HG03521 (cell line): ENCODE results near the gene MERTK.
A peak's percentile ranks its signal among the peaks of the same experiment; 100 is the strongest.
"Not testable (repeated sequence)": the region's sequence is repeated elsewhere in the genome, so short reads cannot be mapped to it uniquely, and the experiment has no call there.

Experiments used
- ATAC-seq: cut with Tn5 transposase; IDR thresholded peaks from one replicate; pipeline ENCODE4 v1.9.1; 2021; ENCODE audit warnings: mild to moderate bottlenecking, moderate library complexity; ENCODE audit not compliant: unreplicated experiment

The MERTK gene

DNA sequence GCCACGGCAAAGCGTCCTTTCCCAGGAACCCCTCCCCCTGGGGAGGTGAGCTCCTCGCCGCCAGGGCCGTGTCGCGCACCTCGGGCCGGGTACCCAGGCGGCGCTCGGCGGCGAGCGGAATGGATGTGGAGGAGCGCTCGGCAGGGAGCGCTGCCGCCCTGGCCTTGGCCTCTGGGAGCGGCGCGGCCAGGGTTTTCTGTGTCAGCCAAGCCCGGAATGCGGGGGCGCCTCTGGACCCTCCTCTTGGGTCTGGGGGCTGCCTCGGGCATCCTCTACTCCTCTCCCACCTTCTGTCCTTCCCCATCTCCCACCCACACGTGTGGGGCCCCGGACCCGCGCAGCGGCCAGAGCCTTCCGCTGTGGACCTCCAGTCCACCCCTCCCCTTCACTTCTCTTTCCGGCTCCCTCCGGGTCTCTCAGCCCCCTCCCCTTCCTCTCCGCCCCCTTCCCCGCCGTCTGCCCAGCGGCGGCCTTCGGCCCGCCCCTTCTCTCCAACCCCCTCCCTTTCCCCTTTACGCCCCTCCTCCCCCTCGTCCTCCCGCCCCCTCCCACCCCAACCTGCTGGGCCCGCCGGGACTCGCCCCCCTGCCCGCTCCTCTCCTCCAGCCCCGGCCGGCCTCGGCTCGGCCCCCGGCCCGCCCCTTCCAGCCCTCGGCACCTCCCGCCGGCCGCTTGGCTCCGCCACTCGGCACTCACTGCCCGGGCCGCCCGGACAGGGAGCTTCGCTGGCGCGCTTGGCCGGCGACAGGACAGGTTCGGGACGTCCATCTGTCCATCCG is at the start of gene MERTK:
Gene MERTK (plus strand): TSS at position 684 of the 779 bp plus-strand sequence. CDS start 129 bp downstream, outside the sequence.
- no peak for ATAC-seq

DNA sequence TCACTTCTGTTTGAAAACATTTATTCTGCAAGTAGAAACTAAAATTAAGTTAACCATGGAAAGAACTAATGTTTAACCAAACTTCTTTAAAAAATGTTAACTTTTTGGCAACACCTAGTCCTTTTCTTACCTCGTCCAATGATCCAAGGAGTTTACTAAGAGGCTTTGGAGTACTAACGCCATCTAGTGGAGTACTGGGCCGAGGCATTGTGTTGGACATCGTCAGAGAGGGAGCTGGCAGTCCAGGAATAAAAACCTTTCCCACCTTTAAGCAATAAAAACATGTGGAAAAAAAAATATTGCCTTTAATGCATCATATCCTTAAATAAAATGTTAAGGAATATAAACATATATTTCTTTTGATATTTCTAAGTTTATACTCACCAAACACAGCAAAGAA is 47.8 kb upstream of the MERTK start:
- not testable (repeated sequence) for ATAC-seq

DNA sequence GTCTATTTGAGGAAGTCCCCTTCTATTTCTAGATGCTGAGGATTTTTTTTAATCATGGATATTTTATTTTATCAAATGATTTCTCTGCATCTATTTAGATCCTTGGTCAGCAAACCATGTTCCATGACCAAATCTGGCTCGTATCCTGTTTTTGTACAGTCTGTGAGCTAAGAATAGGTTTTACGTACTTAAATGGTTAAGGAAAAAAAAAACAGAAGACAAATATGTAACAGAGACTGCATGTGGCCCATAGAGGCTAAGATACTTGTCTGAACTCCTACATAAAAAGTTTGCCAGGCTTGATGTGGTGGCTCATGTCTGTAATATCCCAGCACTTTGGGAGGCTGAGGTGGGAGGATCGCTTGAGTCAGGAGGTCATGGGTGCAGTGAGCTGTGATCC is 45.9 kb upstream of the MERTK start:
- not testable (repeated sequence) for ATAC-seq

DNA sequence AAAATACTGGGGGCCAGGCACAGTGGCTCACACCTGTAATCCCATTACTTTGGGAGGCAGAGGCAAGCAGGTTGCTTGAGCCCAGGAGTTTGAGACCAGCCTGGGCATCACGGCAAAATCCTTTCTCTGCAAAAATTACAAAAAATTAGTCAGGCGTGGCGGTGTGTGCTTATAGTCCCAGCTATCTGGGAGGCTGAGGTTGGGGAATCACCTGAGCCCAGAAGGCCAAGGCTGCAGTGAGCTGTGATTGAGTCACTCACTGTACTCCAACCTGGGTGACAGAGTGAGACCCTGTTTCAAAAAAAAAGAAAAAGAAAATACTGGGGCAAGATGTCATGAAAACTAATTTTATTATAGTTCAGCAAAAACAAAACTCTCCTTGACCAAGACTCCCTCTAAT is 38.4 kb upstream of the MERTK start:
- ATAC-seq: not testable (repeated sequence)

DNA sequence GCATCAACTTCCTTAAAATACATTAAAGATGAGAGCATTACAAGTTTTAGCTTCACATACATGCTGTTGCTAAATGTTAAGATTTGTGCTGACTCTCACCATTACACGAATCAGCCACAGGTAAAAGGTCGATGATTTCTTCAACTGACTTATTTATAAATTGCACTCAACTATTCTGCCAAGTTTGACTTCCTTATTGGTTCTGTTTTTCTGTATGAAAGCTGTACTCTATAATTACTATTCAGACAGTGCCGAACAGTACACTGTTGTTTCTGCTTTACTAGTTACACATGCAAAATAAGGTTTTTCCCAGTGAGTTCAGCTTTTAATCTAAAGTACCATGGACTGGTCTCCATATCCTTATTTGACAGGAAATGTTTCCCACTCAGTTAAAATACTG is 33.3 kb upstream of the MERTK start:
- not testable (repeated sequence) for ATAC-seq

DNA sequence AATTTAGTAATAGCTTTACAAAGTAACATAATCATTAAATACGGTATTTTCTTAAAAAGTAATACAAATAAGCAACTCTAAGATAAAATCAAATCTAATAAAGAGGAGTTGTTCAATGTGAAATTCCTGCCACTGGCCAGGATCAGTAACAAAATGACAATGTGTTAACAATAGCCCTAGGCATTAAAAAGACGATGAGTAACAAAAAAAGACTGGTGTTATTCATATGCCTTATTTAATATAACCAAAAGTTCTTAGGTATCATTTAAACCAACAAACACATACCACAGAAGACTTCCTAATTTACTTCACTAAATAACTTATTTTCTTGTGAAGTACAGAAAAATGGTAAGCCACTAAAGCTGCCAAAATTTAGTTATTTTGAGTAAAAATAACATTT is 25.6 kb upstream of the MERTK start:
- ATAC-seq: not testable (repeated sequence)

DNA sequence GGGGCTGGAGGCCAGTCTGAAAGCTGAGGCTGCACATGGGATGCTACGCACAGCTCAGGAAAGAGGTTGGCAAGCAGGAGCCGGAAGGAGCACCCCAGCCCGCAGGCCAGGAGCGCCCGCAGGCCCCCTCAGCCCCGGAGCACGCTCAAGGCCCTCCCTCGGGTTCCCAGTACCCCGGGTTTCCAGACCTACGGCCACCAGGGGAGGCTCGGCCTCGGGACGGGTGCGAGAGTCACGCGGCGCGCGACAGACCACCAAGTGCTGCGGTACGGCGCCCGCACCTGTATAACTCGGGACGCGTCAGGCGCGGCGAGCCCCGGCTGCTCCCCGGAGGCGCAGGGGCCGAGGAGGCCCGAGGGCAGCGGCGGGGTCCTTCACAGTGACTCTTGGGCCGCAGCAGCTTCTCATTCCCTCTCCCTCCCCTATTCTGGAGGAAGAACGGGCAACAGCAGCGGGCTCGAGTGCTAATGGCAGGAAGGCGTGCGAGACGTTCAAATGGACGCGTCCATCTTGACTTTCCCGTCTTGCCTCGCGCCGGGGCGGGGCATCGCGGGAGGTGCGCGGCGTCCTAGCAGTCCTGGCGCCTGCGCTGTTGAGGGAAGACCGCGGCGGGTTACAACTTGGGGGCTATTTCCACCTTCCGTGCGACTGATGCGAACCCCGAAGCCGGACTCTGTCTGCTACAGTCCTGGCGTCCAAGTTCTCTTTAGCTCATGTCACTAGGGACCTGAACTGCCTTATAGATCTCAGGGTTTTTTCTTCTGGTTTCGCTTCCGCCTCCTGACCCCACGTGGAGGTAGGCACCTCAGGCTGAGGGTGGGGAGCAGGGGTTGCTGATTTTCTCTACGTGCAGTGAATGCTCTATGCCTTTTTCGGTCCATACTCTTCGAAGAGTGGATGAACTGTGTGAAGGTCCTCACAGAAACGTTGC is 14.5 kb upstream of the MERTK start, which contains the start of gene ANAPC1:
Gene ANAPC1 (minus strand): TSS at position 533 of the 931 bp plus-strand sequence. CDS start 3,368 bp downstream, outside the sequence.
- ATAC-seq: peak; percentile 78

DNA sequence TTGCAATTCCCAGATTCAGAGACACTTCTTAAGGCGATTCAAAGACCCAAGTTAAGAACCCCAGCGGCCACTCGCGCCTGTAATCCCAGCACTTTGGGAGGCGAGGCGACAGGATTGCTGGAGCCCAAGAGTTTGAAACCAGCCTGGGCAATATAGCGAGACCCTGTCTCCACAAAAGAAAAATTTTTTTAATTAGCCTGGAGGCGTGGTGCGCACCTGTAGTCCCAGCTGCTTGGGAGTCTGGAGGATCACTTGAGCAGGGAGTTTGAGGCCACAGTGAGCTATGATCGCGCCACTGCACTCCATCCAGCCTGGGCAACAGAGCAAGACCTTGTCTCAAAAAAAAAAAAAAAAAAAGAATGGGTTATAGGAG is 13.8 kb upstream of the MERTK start:
- no peak for ATAC-seq

DNA sequence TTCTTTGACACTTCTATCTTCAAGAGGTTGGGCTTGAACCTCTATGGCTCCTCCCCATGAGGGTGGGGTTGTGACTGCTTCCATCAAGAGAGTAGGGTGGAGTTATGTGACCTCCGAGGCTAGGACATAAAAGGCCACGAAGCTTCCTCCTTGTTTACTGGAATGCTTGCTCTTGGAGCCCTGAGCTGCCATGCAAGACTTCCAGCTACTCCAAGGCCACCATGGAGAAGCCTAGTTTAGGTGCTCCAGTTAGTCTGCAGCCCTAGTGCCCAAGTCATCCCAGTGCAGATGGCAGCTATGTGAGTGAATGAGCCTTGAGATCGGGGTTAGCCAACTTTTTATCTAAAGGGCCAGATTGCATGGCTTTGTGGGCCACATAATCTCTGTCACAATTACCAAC is 2.4 kb upstream of the MERTK start:
- ATAC-seq: no peak

DNA sequence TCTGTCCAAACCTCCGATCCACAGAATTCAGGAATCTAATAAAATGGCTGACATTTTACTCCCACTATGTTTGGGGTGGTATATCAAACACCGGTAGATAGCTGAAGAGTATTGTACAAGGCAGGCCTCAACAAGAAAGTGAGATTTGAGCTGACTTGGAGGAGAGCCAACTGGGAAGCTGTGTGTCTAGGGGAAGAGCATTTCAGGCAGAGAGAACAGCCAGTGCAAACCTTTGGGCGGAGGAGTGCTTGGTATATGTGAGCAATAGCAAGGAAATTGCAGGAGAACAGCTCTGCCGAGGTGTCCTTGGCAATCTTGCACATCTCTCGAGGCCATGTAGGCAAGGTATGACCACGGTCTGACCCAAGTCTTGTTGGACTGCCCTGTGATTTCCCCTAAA is 1.8 kb upstream of the MERTK start:
- ATAC-seq: no peak

DNA sequence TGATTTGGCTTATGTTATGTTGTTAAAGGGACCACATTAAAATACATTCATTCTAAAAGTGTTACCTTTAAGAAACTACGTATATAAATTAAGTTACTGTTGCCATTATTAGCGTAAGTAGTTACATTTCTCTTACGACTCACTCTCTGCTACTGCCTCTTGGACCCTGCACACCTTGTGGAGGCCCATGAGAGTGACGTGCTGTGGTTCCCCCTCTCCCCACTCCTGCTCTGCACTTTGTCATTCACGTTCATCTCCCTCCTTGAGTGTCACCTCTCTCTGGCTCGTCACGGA is 830 bp upstream of the MERTK start:
- ATAC-seq: no peak

DNA sequence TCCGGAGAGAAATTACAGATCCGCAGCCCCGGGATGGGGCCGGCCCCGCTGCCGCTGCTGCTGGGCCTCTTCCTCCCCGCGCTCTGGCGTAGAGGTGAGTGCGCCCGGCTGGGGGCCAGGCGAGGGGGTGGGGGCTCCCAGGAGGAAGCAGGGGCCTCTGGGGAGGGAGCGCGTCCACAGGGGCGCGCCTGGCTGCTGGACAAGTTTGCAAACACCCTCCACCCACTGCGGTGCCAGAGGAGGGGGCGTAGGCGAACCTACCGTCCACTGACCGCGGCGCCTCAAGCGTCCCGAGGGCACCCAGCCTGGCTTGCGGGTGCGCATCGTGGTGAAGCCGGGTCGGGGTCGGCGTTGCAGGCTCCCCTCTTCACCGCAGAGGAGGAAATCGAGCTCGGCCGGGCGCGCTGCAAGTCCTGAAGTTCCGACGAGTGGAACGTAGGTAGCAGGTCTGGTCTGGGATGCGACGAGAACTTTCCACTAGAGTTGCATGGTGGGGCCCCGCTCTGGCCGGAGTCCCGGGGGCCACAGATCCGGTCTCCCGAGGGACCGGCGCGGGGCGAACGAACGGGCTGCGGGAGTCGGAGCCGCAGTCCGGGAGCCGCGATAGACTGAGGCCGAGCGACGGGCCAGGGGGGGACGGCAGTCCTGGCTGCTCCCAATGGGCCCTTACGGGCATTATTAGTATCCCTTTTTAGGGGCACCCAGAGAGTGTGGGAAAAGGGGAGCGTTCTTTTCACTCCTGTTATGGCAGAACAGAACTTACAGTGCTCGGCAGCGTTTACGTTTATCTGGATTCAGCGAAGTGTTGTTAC is 502 bp downstream of the MERTK start:
- ATAC-seq: no peak

DNA sequence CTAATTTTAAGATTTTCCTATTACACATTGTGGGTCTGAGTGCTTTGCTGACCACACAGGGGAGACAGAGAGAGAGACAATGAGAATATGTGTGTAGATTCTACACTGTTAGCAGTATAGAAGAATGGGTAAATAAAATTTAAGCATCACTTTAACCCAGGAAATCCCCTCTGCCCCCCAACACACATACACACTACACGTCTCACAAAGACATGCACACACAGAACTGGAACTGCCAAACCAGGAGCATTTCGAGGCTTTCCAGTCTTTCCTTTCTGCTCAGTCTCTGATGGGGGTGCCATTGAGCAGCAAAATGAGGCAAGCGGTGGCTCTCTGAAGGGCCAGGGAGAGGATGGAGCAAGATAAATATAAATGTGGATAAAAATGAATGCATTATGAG is 2.5 kb downstream of the MERTK start:
- no peak for ATAC-seq

DNA sequence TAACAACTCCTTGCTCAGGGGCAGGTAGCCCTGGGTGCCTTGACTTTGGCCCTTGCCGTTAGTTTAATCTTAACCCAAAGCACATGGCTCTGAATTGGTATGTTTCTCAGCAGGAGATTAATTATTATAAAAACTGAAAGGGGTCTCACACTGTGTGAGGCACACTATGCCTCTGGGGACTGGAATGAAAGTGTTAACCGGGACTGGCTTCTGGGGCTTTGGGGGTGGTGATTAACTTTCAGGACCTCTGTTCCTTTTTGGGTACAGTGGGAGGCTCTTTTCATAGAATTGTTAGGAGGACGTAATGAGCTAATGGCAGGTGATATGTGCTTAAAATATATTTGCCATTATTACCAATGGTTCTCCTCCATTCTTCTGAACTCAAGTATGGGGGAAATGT is 5.1 kb downstream of the MERTK start:
- ATAC-seq: no peak

DNA sequence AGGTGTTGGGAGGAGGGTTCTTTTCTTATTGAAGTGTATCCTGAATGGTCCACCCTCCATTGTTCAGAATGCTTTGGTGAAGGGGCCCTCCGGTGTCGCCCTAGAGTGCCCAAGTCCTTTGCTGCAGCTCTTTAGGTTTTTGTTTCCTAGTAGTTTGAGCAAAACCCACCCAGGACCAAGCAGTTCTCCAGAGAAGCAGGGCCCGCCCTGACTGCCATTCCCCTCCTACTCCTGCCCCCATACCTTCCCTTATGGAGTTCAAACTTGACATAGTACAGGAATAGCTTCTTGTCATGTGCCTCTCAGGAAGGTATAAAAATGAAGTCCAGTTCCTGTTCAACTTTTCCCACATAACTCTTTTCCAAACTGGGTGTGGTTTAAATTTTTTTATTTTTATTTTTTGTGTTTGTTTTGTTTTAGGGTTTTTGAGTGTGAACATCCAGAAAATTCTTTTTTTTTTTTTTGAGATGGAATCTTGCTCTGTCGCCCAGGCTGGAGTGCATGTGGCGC is 5.6 kb downstream of the MERTK start:
- ATAC-seq: no peak

DNA sequence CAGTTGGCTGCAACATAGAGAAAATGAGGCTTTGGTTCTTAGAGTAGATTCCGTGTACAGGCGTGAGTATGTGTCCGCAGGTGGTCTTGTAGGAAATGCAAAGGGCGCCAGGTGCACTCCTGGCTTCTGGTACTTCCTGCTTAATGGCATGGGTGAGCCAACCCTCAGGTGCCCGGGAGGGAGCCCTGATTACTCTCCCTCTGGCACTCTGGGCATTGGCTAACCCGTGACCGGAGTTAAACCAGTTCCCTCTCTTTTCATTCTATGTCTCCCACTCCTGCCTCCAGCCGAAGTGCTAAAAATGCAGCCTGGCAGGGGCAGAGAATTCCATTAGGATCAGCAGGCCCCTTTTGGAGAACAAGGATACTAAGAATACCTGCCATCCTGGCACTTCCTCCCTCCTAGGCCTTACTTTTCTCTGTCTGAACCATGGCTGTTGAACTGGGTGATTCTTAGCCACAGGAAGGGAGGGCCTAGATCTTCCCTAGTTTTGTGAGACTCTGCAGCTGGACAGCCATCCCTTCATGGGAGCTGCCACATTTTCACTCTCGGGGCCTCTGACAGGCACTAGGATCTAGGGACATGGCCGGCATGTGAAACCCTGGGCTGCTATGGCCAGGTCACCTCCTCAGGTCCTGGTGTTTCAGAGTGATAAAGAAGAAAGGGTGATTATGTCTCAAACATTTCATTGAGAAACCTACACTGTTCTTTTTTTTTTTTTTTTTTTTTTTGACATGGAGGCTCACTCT is 6.5 kb downstream of the MERTK start:
- no peak for ATAC-seq

DNA sequence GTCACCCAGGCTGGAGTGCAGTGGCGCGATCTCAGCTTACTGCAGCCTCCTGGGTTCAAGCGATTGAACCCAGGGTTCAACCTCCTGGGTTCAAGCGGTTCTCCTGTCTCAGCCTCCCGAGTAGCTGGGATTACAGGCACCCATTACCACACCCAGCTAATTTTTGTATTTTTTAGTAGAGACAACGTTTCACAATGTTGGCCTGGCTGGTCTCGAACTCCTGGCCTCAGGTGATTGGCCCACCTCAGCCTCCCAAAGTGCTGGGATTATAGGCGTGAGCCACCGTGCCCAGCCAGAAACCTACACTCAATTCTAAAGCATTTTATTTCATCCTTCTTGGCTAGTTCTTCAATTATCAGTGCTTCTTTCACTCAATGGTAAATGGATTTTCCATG is 7.1 kb downstream of the MERTK start:
- ATAC-seq: not testable (repeated sequence)

DNA sequence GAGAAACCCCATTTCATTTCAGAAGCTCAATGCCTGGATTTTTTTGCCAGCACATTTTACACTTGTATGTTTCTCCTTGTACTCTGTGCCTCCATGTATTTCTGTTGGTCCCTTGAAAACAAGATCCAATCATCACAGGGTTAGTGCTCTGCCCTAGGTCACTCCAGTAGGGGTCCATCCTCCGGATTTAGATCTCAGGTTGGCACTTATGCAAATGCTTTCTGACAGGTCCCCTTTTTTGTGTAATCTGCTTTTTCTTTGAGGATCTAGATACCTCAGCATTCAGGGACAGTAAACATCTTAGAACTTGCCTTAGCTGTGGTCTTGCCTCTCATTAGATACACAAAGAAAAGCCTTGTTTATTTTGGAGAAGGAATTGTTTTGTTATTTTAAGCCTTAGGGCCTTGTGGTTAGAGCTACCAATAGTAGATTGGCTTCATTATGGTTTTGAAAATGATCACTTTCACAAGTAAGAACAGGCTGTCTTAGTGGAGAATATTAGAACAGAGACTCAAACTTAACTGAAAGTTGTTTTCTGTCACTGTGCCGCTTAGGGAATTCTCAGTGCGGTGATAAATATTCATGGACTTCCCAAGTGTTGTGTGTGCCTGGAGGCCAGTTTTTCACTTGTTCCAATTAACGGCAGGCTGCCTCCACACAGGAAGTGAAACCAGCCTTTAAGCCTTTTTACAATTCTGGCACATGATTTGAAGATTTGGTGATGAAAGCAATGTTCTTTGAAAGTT is 7.8 kb downstream of the MERTK start:
- ATAC-seq: no peak

DNA sequence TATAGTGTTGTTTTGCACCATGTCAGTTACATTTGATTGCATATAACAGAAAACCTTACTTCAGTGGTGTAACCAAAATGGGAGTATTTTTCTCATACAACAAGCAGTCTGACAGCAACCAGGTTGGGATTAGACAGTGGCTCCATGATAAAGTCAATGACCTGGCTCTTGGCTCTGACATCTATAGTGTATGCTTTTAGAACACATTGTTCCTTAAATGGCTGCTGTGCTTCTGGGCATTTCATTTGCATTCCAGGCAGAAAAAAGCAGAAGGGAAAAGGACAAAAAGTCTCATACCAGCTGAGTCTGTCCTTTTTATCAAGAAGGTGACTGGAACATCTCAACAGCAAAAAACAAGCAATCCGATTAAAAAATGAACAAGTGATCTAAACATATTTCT is 10.2 kb downstream of the MERTK start:
- ATAC-seq: no peak

DNA sequence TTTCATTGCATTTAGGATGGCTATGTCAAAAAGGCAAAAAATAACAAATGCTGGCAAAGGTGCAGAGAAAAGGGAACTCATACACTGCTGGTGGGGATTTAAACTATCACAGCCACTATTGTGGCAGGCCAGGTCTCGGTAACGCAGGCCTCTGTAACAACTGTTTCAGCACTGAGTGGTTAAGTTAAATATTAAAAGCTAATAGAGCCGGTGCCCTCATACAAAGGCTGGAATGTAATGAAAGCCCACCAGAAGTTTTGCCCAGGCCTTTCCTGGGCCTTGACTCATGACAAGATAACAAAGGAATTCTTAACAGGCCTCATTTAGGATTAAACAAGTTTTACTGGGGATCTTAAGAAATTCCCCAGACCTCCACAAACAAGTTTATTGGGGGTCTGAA is 10.7 kb downstream of the MERTK start:
- no peak for ATAC-seq
